Activated CD8-positive, alpha-beta memory T cell treated with anti-CD3 and anti-CD28 coated beads, Interleukin-2, amount 50 U/mL, for 4 hours (primary cell): Measurements from ENCODE around the gene SURF2.

ENCODE experiments used
- DNase-seq: peaks from one replicate; pipeline ENCODE4 v3.0.0-alpha.2; 2020

Gene SURF2

GRCh38 chr9:133339641-133340040 is 16.7 kb upstream of the SURF2 start:
- DNase-seq: no peak

GRCh38 chr9:133340256-133340655 is 16.1 kb upstream of the SURF2 start:
- DNase-seq: no peak

DNA sequence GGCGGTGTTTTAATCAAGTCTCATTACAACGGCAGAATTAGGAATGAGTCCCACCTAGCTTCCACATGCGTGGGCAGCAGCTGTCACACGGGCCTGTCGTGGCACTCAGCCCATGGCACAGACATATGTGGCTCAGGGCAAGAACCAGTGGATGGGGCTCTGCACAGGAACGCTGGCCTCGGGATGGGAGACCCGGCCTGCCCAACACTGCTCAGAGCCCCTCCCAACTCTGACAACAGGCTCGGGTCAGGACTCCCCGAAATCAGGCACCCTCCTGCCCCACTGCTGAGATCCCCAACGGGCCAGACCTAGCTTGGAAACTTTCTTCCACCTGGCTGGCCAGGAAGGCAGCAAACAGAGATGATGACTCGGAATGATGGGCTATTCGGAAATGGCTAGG is 15.4 kb upstream of the SURF2 start:
- DNase-seq: no peak

DNA sequence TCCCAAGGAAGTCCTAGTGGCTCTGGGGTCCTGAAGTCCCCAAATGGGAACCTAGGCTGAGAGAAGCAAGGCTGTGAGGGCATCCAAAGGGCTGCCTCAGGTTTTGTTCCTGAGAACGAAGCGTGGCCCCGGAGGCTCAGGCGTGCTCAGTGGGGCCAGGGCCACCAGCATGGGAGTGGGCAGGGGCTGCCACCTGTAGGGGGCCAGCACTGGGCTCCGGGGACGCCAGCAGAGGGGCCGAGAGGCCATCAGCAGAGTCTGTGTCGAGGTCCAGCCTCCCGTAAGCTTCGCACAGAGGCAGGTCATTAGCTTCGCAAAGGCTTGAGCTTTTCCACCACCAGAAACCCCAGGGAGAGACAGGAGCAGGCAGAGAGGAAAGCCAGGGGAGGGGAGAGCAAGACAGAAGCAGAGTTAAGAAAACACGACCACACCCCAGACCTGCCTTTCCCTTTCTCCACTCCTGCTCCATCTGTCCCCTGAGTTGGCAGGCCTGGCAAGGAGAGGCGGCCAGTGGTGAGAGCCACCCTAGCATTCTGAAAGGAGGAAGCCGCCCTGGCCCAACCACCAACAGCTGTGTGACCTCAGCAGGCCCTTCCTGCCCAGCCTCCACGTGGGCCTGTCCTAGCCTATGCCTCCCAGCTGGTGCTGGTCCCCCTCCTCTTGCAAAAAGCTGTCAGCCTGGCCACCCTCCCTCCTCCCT is 14.8 kb upstream of the SURF2 start:
- no peak for DNase-seq

- no peak for DNase-seq
Observed at GRCh38 chr9:133342069-133342406, 14.3 kb upstream of the SURF2 start.

DNA sequence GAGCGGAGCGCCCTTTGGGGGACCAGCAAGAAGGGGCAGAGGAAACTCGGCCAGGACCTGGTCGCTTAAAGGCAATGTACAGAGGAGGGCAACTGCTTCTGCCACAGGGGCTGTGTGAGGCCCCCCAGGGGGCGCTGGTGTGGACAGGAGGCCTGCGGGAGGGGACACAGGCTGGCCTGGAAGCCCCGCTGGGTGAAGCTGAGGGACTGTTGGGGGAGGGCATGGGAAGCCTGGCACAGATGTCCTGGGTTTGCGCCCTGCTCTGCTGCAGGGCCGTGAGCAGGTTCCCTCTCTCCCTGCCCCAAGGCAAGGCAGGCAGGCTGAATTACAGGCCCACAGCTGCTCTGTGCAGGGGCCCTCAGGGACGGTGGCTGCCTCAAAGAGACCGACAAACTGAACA is 13.8 kb upstream of the SURF2 start:
- DNase-seq: no peak

GRCh38 chr9:133344071-133344470 is 12.3 kb upstream of the SURF2 start:
- no peak for DNase-seq

DNA sequence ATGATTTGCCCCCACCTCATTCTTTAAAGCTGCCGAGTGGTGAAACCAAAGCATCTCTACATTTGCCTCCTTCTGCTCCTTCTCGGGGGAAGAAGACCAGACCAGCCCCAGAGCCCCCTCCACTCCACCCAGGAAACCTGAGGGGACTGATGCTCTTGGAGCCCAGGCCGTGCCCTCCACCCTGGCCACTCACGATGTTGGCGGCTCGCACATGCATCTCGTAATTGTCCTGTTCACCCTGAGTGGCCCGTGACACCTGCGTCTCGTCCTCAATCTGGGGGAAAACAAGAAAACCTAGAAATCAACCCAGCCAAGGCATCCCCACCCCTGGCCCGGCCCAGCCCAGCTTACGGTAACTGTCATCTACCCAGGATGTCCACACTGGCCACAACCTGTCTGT is 11.4 kb upstream of the SURF2 start:
- DNase-seq: no peak

GRCh38 chr9:133345596-133345995 is 10.8 kb upstream of the SURF2 start:
- DNase-seq: no peak

- no peak for DNase-seq
Observed at GRCh38 chr9:133346021-133346785, 10.1 kb upstream of the SURF2 start.

- DNase-seq: peak; percentile 55
Observed at GRCh38 chr9:133347515-133347984, 8.8 kb upstream of the SURF2 start.

- DNase-seq: peak; percentile 90
Observed at GRCh38 chr9:133347985-133348717, 8.2 kb upstream of the SURF2 start, which contains the start of the genes MED22 and RPL7A. Gene MED22 (minus strand): TSS chr9:133348131. CDS start chr9:133346662, 1,469 bp downstream. Gene RPL7A (plus strand): TSS chr9:133348218. CDS start chr9:133348244, 26 bp downstream.

GRCh38 chr9:133348718-133349573 is 7.4 kb upstream of the SURF2 start:
- DNase-seq: no peak

GRCh38 chr9:133349965-133350616 is 6.3 kb upstream of the SURF2 start:
- DNase-seq: no peak

GRCh38 chr9:133351526-133351907 is 4.8 kb upstream of the SURF2 start:
- DNase-seq: no peak

DNA sequence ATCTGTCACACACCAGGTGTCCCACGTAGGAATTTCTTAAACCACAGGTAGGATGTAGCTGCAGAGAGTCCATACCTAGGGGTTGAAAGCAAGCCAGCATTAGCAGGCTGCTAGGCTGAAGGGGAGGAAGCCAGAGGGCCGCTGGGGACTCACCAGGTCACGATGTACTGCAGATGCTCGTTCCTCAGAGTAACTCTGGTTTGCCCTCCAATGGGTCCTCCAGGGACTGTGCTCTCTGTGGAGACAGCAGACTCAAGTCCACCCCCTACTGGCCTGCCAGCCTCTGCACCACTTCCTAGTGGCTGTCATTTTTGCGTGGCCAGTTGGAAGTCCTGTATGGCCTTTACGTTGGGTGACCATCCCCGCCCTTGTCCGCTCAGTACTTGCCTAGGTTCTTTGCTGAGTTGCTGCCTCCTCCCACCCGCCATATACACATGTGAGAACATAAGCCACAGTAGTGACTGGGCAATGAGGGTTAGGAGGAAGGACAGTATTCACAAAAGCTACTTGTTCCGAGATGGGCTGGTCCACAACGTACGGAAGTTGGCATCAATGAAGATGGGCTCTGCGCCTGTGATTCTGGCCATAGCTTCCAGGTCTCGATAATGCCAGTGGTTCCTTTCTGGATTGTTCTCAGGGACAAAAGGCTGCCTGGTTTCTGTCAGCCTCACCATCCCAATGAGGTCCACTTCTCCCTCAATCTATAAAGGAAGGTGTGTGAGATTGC is 4.3 kb upstream of the SURF2 start:
- peak; percentile 44 for DNase-seq

GRCh38 chr9:133352635-133353340 is 3.6 kb upstream of the SURF2 start:
- no peak for DNase-seq

DNA sequence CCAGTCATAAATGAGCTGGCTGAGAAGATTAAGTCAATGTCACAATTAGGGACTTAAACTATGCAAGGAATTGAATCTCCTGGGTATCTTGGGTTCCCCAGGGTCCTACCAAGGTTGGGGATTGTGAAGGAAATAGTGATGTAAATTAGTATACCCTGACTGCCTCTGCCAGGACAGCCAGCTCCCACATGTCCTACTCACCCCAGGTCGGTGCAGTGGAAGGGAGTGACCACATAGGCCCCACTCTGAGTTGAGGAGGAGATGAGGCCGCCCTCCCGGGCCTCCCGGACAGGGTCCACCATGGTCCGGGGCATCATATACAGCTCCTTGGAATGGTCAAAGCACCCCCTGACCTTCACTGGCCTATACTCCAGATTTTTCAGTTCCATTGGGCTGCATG is 2.8 kb upstream of the SURF2 start:
- no peak for DNase-seq

DNA sequence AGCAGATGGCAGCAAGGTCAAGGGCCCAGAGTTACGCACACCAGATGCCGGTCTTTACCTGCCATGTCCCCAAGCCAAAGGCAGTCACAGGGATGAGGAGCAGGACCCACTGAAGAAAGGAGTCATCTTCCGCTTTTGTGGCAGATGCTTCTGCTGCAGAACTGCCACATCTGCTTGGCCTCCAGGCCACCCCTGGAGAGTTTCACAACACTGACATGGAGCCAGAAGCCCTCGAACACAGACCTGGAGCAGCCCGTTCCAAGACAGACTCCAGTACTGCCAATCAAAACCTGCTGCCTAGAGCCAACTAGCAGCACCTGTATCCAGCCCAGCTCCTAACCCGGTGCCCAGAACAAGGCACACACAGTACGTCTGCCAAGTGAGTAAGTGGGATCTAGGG is 1.6 kb upstream of the SURF2 start:
- no peak for DNase-seq

DNA sequence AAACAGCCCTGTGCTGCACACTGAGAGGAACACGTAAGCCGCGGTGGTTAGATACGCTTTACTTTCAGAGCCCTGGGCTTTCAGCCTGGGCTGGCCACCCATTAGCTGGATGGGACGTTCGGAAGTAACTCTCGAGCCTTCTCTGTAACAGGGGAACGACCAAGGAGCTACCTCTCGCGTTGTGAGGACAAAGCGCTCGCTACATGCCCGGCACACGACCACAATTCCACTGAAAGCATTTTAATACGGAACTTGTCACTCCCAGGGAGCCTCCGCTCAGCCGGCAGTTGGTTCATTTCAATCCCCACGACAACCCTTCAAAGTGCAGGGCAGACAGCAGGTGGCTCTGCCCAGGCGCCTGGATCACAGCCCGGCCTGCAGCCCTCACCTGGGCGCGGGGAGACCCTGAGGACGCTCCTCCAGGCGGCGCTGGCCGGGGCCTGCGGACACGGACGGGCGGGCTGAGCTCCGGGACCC is 431 bp upstream of the SURF2 start:
- DNase-seq: no peak

- DNase-seq: no peak
Observed at GRCh38 chr9:133357656-133358055, 1.3 kb downstream of the SURF2 start.
